VCaP (cell line): Measurements from ENCODE around the gene RASL11A.
A peak's percentile ranks its signal among the peaks of the same experiment; 100 is the strongest.

Experiments
- H3K27ac ChIP-seq: fragments of 450-650 bp; 2 replicates; pipeline ENCODE4 v1.5.1; 2017
- TF ChIP-seq, protein P1 (sequence below): fragments of 450-650 bp; conservative IDR thresholded peaks from 2 replicates; pipeline ENCODE4 v1.5.1; 2017; ENCODE audit warnings: mild to moderate bottlenecking, moderate library complexity

Gene RASL11A

GRCh38 chr13:27245610-27246009, 25.0 kb upstream of the RASL11A start:
- TF ChIP-seq, protein P1, sequence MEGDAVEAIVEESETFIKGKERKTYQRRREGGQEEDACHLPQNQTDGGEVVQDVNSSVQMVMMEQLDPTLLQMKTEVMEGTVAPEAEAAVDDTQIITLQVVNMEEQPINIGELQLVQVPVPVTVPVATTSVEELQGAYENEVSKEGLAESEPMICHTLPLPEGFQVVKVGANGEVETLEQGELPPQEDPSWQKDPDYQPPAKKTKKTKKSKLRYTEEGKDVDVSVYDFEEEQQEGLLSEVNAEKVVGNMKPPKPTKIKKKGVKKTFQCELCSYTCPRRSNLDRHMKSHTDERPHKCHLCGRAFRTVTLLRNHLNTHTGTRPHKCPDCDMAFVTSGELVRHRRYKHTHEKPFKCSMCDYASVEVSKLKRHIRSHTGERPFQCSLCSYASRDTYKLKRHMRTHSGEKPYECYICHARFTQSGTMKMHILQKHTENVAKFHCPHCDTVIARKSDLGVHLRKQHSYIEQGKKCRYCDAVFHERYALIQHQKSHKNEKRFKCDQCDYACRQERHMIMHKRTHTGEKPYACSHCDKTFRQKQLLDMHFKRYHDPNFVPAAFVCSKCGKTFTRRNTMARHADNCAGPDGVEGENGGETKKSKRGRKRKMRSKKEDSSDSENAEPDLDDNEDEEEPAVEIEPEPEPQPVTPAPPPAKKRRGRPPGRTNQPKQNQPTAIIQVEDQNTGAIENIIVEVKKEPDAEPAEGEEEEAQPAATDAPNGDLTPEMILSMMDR: no peak
- no peak overlapping the region for H3K27ac ChIP-seq

DNA sequence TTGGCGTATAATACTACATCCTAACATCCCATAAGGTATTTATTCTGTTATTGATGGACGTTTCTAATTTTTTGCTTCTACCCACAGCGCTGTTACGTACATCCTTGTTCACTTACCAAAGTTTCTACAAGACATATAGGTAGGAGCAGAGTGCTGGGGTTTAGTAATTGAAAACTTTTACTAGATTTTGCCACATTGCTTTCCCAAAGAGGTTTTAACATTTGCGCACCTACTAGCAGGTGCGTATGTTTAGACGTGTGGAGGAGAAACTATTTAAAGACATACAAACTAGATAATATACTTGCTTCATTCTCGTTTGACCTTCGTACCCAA, 19.8 kb upstream of the RASL11A start:
- TF ChIP-seq, protein P1: no peak

DNA sequence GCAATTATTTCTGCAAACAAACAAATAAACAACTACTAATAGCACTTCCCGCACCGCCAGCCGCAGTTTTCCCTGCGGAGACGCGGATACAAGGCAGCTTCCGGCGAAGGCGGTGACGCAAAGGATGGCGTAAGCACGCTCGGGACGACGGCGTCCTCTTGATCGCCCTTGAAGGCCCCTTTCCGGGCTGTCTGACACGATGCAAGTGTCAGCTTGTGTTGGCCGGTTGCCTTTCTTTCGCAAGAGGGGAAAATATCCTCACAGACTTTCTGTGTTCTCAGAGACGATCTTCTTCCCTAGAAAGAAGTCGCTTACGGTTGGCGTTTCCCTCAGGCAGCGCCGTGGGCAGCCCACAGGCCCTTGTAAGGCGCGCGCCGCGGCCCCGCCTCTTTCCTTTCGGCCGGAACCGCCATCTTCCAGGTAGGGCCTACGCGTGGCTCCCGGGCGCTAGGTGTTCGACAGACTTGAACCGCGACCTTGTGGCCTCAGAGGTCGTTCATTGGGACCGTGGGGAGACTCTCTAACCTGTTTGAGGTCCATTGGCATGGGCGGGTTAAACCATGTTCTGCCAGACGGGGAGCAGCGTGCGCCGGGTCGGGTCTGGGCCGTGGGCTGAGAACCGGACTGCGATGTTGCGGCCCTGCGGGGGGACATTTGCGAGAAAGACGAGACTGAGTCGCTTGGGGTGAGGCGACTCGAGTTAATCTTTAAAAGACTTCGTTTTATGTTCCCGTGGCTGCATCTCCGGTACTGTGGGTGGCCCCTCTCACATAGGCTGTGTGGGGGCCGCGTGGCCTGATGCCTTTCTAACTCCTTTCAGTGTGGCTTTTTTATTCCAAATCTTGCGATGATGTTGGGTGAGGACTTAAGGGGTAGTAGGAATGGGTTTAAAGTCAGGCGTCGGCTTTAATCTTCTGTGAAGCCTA, 19.2 kb upstream of the RASL11A start, which contains the start of gene RPL21:
Gene RPL21 (plus strand): TSS at position 393 of the 926 bp plus-strand sequence. CDS start 2,219 bp downstream, outside the sequence.
- TF ChIP-seq, protein P1: no peak
- H3K27ac ChIP-seq: peak within 1 kb of the TSS; percentile 95

More for the DNA sequence above, 19.8 kb upstream of the RASL11A start:
- H3K27ac ChIP-seq: peak overlapping the region; percentile 95

DNA sequence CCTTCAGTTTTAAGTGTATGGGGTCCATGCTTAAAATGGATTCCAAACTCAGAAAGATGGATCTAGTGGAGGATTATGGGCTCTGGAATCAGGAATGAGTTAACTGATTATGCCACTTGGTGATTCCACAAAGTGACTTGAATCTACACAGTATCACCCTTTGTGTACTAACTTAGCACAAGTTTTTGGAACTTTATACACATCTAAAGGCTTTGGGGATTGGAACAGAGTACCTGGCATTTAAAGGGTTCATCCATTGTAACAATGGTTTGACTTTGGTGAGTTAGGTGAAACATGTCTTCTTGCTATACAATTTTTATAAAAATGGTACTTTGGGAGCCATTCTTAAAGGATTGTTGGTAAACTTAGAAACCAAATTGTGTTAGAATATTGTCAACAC, 18.2 kb upstream of the RASL11A start:
- peak overlapping the region; percentile 95; the same call in 1 of the 2 replicates for H3K27ac ChIP-seq
- TF ChIP-seq, protein P1: no peak

GRCh38 chr13:27257233-27257568, 13.4 kb upstream of the RASL11A start:
- no peak overlapping the region for H3K27ac ChIP-seq
- TF ChIP-seq, protein P1: no peak

GRCh38 chr13:27257648-27258253, 12.9 kb upstream of the RASL11A start:
- TF ChIP-seq, protein P1: no peak
- H3K27ac ChIP-seq: no peak overlapping the region

GRCh38 chr13:27258637-27259386, 11.8 kb upstream of the RASL11A start:
- no peak overlapping the region for H3K27ac ChIP-seq
- TF ChIP-seq, protein P1: no peak
